Measurements from ENCODE around the gene SMAD1.

Gene SMAD1

GRCh38 chr4:145536044-145536443 lies 54.4 kb downstream of the SMAD1 start:
- Histone ChIP-seq H3K9ac (ENCODE audit: low read length in 2 of 2) (no peak overlapping the region), H3K36me3 (ENCODE audit: control insufficient read depth in 2 of 2, insufficient read depth in 2 of 2, low read length in 2 of 2) (peaks cover 3 to 4% of the 10 kb centered on the region in 2 donors), H3K27ac (ENCODE audit: low read length) (no peak overlapping the region), H3K9me3 (ENCODE audit: control insufficient read depth in 2 of 2, low read length in 2 of 2) (no peaks in the 10 kb centered on the region), H3K4me3 (ENCODE audit: low read length in 2 of 2) (no peak overlapping the region), H3K27me3 (ENCODE audit: control insufficient read depth in 1 of 2, insufficient read depth in 2 of 2, low read length in 2 of 2) (no peaks in the 10 kb centered on the region), H3K4me1 (ENCODE audit: control insufficient read depth, insufficient read depth, low read length) (no peaks in the 10 kb centered on the region)

- Histone ChIP-seq H3K4me3 (ENCODE audit: low read length in 2 of 2) (no peak overlapping the region), H3K27me3 (ENCODE audit: control insufficient read depth in 1 of 2, insufficient read depth in 2 of 2, low read length in 2 of 2) (no peaks in the 10 kb centered on the region), H3K27ac (ENCODE audit: low read length) (no peak overlapping the region), H3K36me3 (ENCODE audit: control insufficient read depth in 2 of 2, insufficient read depth in 2 of 2, low read length in 2 of 2) (peaks cover 3 to 4% of the 10 kb centered on the region in 2 donors), H3K9me3 (ENCODE audit: control insufficient read depth in 2 of 2, low read length in 2 of 2) (no peaks in the 10 kb centered on the region), H3K4me1 (ENCODE audit: control insufficient read depth, insufficient read depth, low read length) (no peaks in the 10 kb centered on the region), H3K9ac (ENCODE audit: low read length in 2 of 2) (no peak overlapping the region)
Measured at GRCh38 chr4:145538596-145538995, 56.9 kb downstream of the SMAD1 start.

GRCh38 chr4:145539671-145540070 lies 58.0 kb downstream of the SMAD1 start:
- H3K4me3 ChIP-seq (ENCODE audit: low read length in 2 of 2) = no peak overlapping the region
- H3K27me3 ChIP-seq (ENCODE audit: control insufficient read depth in 1 of 2, insufficient read depth in 2 of 2, low read length in 2 of 2) = no peaks in the 10 kb centered on the region
- H3K9ac ChIP-seq (ENCODE audit: low read length in 2 of 2) = no peak overlapping the region
- peaks cover 3 to 4% of the 10 kb centered on the region in 2 donors for H3K36me3 ChIP-seq (ENCODE audit: control insufficient read depth in 2 of 2, insufficient read depth in 2 of 2, low read length in 2 of 2)
- no peaks in the 10 kb centered on the region for H3K4me1 ChIP-seq (ENCODE audit: control insufficient read depth, insufficient read depth, low read length)
- H3K27ac ChIP-seq (ENCODE audit: low read length) = no peak overlapping the region
- H3K9me3 ChIP-seq (ENCODE audit: control insufficient read depth in 2 of 2, low read length in 2 of 2) = no peaks in the 10 kb centered on the region

- Histone ChIP-seq H3K36me3 (ENCODE audit: control insufficient read depth in 2 of 2, insufficient read depth in 2 of 2, low read length in 2 of 2) (peaks cover 3 to 4% of the 10 kb centered on the region in 2 donors), H3K4me3 (ENCODE audit: low read length in 2 of 2) (no peak overlapping the region), H3K4me1 (ENCODE audit: control insufficient read depth, insufficient read depth, low read length) (no peaks in the 10 kb centered on the region), H3K27me3 (ENCODE audit: control insufficient read depth in 1 of 2, insufficient read depth in 2 of 2, low read length in 2 of 2) (no peaks in the 10 kb centered on the region), H3K9me3 (ENCODE audit: control insufficient read depth in 2 of 2, low read length in 2 of 2) (no peaks in the 10 kb centered on the region), H3K27ac (ENCODE audit: low read length) (no peak overlapping the region), H3K9ac (ENCODE audit: low read length in 2 of 2) (no peak overlapping the region)
Measured at GRCh38 chr4:145540235-145540634, 58.6 kb downstream of the SMAD1 start.

- Histone ChIP-seq H3K9ac (ENCODE audit: low read length in 2 of 2) (no peak overlapping the region), H3K9me3 (ENCODE audit: control insufficient read depth in 2 of 2, low read length in 2 of 2) (no peaks in the 10 kb centered on the region), H3K4me1 (ENCODE audit: control insufficient read depth, insufficient read depth, low read length) (no peaks in the 10 kb centered on the region), H3K4me3 (ENCODE audit: low read length in 2 of 2) (no peak overlapping the region), H3K36me3 (ENCODE audit: control insufficient read depth in 2 of 2, insufficient read depth in 2 of 2, low read length in 2 of 2) (peaks cover 3 to 4% of the 10 kb centered on the region in 2 donors), H3K27ac (ENCODE audit: low read length) (no peak overlapping the region), H3K27me3 (ENCODE audit: control insufficient read depth in 1 of 2, insufficient read depth in 2 of 2, low read length in 2 of 2) (no peaks in the 10 kb centered on the region)
Measured at GRCh38 chr4:145541346-145541745, 59.7 kb downstream of the SMAD1 start.

GRCh38 chr4:145545031-145545430 lies 63.4 kb downstream of the SMAD1 start:
- H3K9me3 ChIP-seq (ENCODE audit: control insufficient read depth in 2 of 2, low read length in 2 of 2) = no peaks in the 10 kb centered on the region
- peaks cover 3% of the 10 kb centered on the region for H3K4me1 ChIP-seq (ENCODE audit: control insufficient read depth, insufficient read depth, low read length)
- peaks cover 0 to 6% of the 10 kb centered on the region in 2 donors for H3K36me3 ChIP-seq (ENCODE audit: control insufficient read depth in 2 of 2, insufficient read depth in 2 of 2, low read length in 2 of 2)
- H3K4me3 ChIP-seq (ENCODE audit: low read length in 2 of 2) = no peak overlapping the region
- no peak overlapping the region for H3K27ac ChIP-seq (ENCODE audit: low read length)
- H3K9ac ChIP-seq (ENCODE audit: low read length in 2 of 2) = no peak overlapping the region
- no peaks in the 10 kb centered on the region for H3K27me3 ChIP-seq (ENCODE audit: control insufficient read depth in 1 of 2, insufficient read depth in 2 of 2, low read length in 2 of 2)

- H3K36me3 ChIP-seq (ENCODE audit: control insufficient read depth in 2 of 2, insufficient read depth in 2 of 2, low read length in 2 of 2) = peaks cover 0 to 5% of the 10 kb centered on the region in 2 donors
- no peaks in the 10 kb centered on the region for H3K9me3 ChIP-seq (ENCODE audit: control insufficient read depth in 2 of 2, low read length in 2 of 2)
- H3K27me3 ChIP-seq (ENCODE audit: control insufficient read depth in 1 of 2, insufficient read depth in 2 of 2, low read length in 2 of 2) = no peaks in the 10 kb centered on the region
- H3K27ac ChIP-seq (ENCODE audit: low read length) = no peak overlapping the region
- no peak overlapping the region for H3K9ac ChIP-seq (ENCODE audit: low read length in 2 of 2)
- H3K4me1 ChIP-seq (ENCODE audit: control insufficient read depth, insufficient read depth, low read length) = peaks cover 3% of the 10 kb centered on the region
- no peak overlapping the region for H3K4me3 ChIP-seq (ENCODE audit: low read length in 2 of 2)
Measured at GRCh38 chr4:145545538-145546174, 64.0 kb downstream of the SMAD1 start.

- Histone ChIP-seq H3K4me3 (ENCODE audit: low read length in 2 of 2) (no peak overlapping the region), H3K27me3 (ENCODE audit: control insufficient read depth in 1 of 2, insufficient read depth in 2 of 2, low read length in 2 of 2) (no peaks in the 10 kb centered on the region), H3K27ac (ENCODE audit: low read length) (no peak overlapping the region), H3K9me3 (ENCODE audit: control insufficient read depth in 2 of 2, low read length in 2 of 2) (no peaks in the 10 kb centered on the region), H3K36me3 (ENCODE audit: control insufficient read depth in 2 of 2, insufficient read depth in 2 of 2, low read length in 2 of 2) (peaks cover 0 to 5% of the 10 kb centered on the region in 2 donors), H3K9ac (ENCODE audit: low read length in 2 of 2) (no peak overlapping the region), H3K4me1 (ENCODE audit: control insufficient read depth, insufficient read depth, low read length) (peaks cover 3% of the 10 kb centered on the region)
Measured at GRCh38 chr4:145546175-145546915, 64.7 kb downstream of the SMAD1 start.

GRCh38 chr4:145551660-145552059 lies 70.0 kb downstream of the SMAD1 start:
- Histone ChIP-seq H3K27me3 (ENCODE audit: control insufficient read depth in 1 of 2, insufficient read depth in 2 of 2, low read length in 2 of 2) (no peaks in the 10 kb centered on the region), H3K9ac (ENCODE audit: low read length in 2 of 2) (no peak overlapping the region), H3K9me3 (ENCODE audit: control insufficient read depth in 2 of 2, low read length in 2 of 2) (no peaks in the 10 kb centered on the region), H3K4me3 (ENCODE audit: low read length in 2 of 2) (no peak overlapping the region), H3K36me3 (ENCODE audit: control insufficient read depth in 2 of 2, insufficient read depth in 2 of 2, low read length in 2 of 2) (peaks cover 0 to 9% of the 10 kb centered on the region in 2 donors), H3K27ac (ENCODE audit: low read length) (no peak overlapping the region), H3K4me1 (ENCODE audit: control insufficient read depth, insufficient read depth, low read length) (peaks cover 4% of the 10 kb centered on the region)

GRCh38 chr4:145552181-145552822 lies 70.6 kb downstream of the SMAD1 start:
- Histone ChIP-seq H3K27me3 (ENCODE audit: control insufficient read depth in 1 of 2, insufficient read depth in 2 of 2, low read length in 2 of 2) (no peaks in the 10 kb centered on the region), H3K4me1 (ENCODE audit: control insufficient read depth, insufficient read depth, low read length) (peaks cover 3% of the 10 kb centered on the region), H3K36me3 (ENCODE audit: control insufficient read depth in 2 of 2, insufficient read depth in 2 of 2, low read length in 2 of 2) (peaks cover 0 to 9% of the 10 kb centered on the region in 2 donors), H3K4me3 (ENCODE audit: low read length in 2 of 2) (no peak overlapping the region), H3K9me3 (ENCODE audit: control insufficient read depth in 2 of 2, low read length in 2 of 2) (no peaks in the 10 kb centered on the region), H3K27ac (ENCODE audit: low read length) (no peak overlapping the region), H3K9ac (ENCODE audit: low read length in 2 of 2) (no peak overlapping the region)

Data from stomach smooth muscle (tissue), 2 donors.